ENCODE data around the gene SEC14L3.

SEC14L3 gene

DNA sequence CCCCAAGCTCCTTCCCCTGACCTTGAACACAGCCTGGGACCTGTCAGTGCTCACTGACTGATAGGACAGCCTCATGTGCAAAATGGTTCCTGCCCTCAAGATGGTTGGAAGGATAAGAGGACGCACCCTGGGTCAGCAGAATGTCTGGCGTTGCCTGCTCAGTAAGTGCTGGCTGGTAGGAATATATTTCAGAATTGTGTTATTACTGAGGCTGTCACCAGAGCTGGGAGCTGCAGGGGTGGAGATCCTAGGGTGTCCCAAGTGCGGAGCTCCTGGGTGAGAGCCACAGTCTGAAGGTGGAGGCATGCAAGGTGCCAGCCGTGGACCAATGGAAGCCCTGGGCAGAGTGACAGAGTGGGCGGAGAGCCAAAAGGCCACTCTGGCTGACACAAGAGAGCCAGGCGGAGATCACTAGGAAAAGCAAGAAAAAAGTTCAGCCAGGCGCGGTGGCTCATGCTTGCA lies 34.7 kb upstream of the SEC14L3 start:
- H3K9me3 ChIP-seq (ENCODE audit: control insufficient read depth, insufficient read depth, low read depth, low read length): no peaks in the 10 kb centered on the region
- TF ChIP-seq ZNF48 (tag by site-specific recombination; IDR thresholded peaks at IDR 0.05) (no peak), ZIC2 (tag by site-specific recombination; IDR thresholded peaks at IDR 0.05) (peak; percentile 20; the same call in 1 of the 2 replicates), ZNF132 (tag by site-specific recombination; IDR thresholded peaks at IDR 0.05; ENCODE audit: borderline replicate concordance) (no peak), SCRT1 (tag by site-specific recombination; IDR thresholded peaks at IDR 0.05; ENCODE audit: borderline replicate concordance) (no peak), ZBTB20 (tag by site-specific recombination; IDR thresholded peaks at IDR 0.05) (no peak)
- TF ChIP-seq, protein P1, sequence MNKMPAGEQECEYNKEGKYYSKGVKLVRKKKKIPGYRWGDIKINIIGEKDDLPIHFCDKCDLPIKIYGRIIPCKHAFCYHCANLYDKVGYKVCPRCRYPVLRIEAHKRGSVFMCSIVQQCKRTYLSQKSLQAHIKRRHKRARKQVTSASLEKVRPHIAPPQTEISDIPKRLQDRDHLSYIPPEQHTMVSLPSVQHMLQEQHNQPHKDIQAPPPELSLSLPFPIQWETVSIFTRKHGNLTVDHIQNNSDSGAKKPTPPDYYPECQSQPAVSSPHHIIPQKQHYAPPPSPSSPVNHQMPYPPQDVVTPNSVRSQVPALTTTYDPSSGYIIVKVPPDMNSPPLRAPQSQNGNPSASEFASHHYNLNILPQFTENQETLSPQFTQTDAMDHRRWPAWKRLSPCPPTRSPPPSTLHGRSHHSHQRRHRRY (tag by site-specific recombination; IDR thresholded peaks at IDR 0.05): no peak
- no peaks in the 10 kb centered on the region for H3K36me3 ChIP-seq (ENCODE audit: control insufficient read depth in 2 of 2, insufficient read depth in 1 of 2, low read length in 2 of 2)
- H3K4me3 ChIP-seq (ENCODE audit: low read depth, low read length): no peak overlapping the region
- CTCF ChIA-PET: interaction anchor here (0.5 to 0.6 kb wide), 2 partner anchors 61 to 187 kb away, joined by 3 read pairs; no protein-coding TSS in a partner anchor
- no peaks in the 10 kb centered on the region for H3K4me1 ChIP-seq (ENCODE audit: control insufficient read depth, insufficient read depth, low read length)
- POLR2A ChIA-PET: no interaction called here
- H3K27ac ChIP-seq (ENCODE audit: extremely low read depth, low read depth, low read length): no peak overlapping the region

DNA sequence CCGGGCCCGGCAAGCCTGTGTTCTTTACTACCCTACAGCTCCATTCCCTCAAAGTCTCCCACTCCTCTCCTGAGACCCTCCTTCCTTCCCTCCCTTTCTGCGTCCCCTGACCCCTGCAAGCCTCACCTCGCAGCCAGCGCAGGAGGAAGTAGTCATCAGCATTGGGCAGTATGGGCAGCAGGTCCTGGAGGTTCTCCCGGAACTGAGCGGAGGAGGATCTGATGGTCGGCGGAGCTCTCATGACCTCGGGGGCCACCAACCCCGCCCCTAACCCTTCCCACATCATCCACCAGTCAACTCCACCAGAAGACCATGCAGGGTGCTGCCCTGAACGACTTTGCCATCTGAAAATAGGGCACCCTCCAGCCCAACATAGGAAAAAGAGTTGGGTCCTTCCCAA lies 31.7 kb upstream of the SEC14L3 start:
- Histone ChIP-seq H3K27ac (ENCODE audit: extremely low read depth, low read depth, low read length) (no peak overlapping the region), H3K9me3 (ENCODE audit: control insufficient read depth, insufficient read depth, low read depth, low read length) (no peaks in the 10 kb centered on the region), H3K4me3 (ENCODE audit: low read depth, low read length) (no peak overlapping the region), H3K36me3 (ENCODE audit: control insufficient read depth in 2 of 2, insufficient read depth in 1 of 2, low read length in 2 of 2) (no peaks in the 10 kb centered on the region; a peak in 1 of 3 replicates), H3K4me1 (ENCODE audit: control insufficient read depth, insufficient read depth, low read length) (no peaks in the 10 kb centered on the region)
- CTCF ChIA-PET: no interaction called here
- TF ChIP-seq, protein P2, sequence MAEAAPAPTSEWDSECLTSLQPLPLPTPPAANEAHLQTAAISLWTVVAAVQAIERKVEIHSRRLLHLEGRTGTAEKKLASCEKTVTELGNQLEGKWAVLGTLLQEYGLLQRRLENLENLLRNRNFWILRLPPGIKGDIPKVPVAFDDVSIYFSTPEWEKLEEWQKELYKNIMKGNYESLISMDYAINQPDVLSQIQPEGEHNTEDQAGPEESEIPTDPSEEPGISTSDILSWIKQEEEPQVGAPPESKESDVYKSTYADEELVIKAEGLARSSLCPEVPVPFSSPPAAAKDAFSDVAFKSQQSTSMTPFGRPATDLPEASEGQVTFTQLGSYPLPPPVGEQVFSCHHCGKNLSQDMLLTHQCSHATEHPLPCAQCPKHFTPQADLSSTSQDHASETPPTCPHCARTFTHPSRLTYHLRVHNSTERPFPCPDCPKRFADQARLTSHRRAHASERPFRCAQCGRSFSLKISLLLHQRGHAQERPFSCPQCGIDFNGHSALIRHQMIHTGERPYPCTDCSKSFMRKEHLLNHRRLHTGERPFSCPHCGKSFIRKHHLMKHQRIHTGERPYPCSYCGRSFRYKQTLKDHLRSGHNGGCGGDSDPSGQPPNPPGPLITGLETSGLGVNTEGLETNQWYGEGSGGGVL (tag by site-specific recombination; IDR thresholded peaks at IDR 0.05): no peak
- TF ChIP-seq SCRT2 (tag by site-specific recombination; IDR thresholded peaks at IDR 0.05): no peak
- POLR2A ChIA-PET: no interaction called here

DNA sequence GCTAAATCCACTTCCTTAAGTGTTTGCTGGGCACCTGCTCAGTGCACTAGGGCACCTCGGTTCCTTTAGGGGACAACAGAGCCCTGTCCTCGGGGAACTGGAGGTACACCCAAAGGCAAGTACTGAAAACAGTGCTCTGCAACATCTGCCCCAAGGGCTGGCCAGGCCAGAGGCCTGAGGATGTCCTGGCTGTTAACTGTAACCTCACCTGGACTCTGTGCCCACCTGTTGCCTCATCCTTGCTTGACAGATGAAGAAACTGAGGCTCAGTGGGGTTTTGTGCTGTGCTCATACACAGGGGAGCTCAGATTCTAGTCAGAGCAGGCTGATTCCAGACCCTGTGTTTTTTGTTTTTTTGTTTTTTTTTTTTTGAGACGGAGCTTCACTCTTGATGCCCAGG lies 31.1 kb upstream of the SEC14L3 start:
- H3K4me1 ChIP-seq (ENCODE audit: control insufficient read depth, insufficient read depth, low read length): no peaks in the 10 kb centered on the region
- peak; percentile 77 for TF ChIP-seq SCRT2 (tag by site-specific recombination; IDR thresholded peaks at IDR 0.05)
- TF ChIP-seq, protein P3, sequence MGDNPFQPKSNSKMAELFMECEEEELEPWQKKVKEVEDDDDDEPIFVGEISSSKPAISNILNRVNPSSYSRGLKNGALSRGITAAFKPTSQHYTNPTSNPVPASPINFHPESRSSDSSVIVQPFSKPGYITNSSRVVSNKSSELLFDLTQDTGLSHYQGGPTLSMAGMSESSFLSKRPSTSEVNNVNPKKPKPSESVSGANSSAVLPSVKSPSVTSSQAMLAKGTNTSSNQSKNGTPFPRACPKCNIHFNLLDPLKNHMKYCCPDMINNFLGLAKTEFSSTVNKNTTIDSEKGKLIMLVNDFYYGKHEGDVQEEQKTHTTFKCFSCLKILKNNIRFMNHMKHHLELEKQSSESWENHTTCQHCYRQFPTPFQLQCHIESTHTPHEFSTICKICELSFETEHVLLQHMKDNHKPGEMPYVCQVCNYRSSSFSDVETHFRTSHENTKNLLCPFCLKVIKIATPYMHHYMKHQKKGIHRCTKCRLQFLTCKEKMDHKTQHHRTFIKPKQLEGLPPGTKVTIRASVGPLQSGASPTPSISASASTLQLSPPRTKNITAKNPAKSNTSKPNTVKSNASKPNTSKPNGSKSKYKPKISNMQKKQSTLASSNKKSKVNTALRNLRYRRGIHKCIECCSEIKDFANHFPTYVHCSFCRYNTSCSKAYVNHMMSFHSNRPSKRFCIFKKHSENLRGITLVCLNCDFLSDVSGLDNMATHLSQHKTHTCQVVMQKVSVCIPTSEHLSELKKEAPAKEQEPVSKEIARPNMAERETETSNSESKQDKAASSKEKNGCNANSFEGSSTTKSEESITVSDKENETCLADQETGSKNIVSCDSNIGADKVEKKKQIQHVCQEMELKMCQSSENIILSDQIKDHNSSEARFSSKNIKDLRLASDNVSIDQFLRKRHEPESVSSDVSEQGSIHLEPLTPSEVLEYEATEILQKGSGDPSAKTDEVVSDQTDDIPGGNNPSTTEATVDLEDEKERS (tag by site-specific recombination; IDR thresholded peaks at IDR 0.05): no peak
- TF ChIP-seq SCRT1 (tag by site-specific recombination; IDR thresholded peaks at IDR 0.05; ENCODE audit: borderline replicate concordance): peak; percentile 67; the same call in 1 of the 2 replicates
- POLR2A ChIA-PET: no interaction called here

DNA sequence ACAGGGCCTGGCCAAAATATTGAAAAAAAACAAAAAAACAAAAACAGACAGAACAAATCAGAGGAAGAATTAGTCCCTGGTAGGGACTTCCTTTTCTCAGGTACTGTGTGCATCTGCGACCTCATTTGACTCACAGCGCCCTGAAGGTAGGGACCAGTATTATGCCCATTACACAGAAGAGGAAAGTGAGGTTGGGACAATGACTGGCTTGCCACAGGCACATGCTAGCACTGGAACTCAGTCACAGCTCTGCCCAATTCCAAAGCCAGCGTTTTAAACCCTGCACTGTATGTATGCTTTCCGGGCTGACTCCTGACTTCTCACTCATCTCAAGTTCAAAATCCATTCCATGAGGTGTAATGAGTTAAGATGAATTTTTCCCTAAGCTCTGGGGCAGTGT lies 30.3 kb upstream of the SEC14L3 start:
- TF ChIP-seq, protein P4, sequence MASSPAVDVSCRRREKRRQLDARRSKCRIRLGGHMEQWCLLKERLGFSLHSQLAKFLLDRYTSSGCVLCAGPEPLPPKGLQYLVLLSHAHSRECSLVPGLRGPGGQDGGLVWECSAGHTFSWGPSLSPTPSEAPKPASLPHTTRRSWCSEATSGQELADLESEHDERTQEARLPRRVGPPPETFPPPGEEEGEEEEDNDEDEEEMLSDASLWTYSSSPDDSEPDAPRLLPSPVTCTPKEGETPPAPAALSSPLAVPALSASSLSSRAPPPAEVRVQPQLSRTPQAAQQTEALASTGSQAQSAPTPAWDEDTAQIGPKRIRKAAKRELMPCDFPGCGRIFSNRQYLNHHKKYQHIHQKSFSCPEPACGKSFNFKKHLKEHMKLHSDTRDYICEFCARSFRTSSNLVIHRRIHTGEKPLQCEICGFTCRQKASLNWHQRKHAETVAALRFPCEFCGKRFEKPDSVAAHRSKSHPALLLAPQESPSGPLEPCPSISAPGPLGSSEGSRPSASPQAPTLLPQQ (tag by site-specific recombination; IDR thresholded peaks at IDR 0.05): no peak
- TF ChIP-seq GLIS2 (tag by site-specific recombination; IDR thresholded peaks at IDR 0.05): no peak
- Histone ChIP-seq H3K4me1 (ENCODE audit: control insufficient read depth, insufficient read depth, low read length) (no peaks in the 10 kb centered on the region), H3K9me3 (ENCODE audit: control insufficient read depth, insufficient read depth, low read depth, low read length) (no peaks in the 10 kb centered on the region), H3K36me3 (ENCODE audit: control insufficient read depth in 2 of 2, insufficient read depth in 1 of 2, low read length in 2 of 2) (no peaks in the 10 kb centered on the region; a peak in 1 of 3 replicates), H3K4me3 (ENCODE audit: low read depth, low read length) (no peak overlapping the region), H3K27ac (ENCODE audit: extremely low read depth, low read depth, low read length) (no peak overlapping the region)
- ChIA-PET POLR2A (no interaction called here), CTCF (no interaction called here)

More for the DNA sequence above, 31.1 kb upstream of the SEC14L3 start:
- no peak overlapping the region for H3K4me3 ChIP-seq (ENCODE audit: low read depth, low read length)
- CTCF ChIA-PET: no interaction called here
- H3K9me3 ChIP-seq (ENCODE audit: control insufficient read depth, insufficient read depth, low read depth, low read length): no peaks in the 10 kb centered on the region
- no peaks in the 10 kb centered on the region; a peak in 1 of 3 replicates for H3K36me3 ChIP-seq (ENCODE audit: control insufficient read depth in 2 of 2, insufficient read depth in 1 of 2, low read length in 2 of 2)
- H3K27ac ChIP-seq (ENCODE audit: extremely low read depth, low read depth, low read length): no peak overlapping the region
